WTC11 (cell line): ENCODE results near the gene TMED4. TPM values are rescaled to one million over a fixed set of nuclear protein-coding genes. Genes with fewer than 3 reads are reported as not detected.

Source experiments
- ATAC-seq: fragments of 200-7000 bp; cut with Tn5 transposase; 2 replicates; pipeline ENCODE4 v1.10.0; 2021; ENCODE audit warnings: mild to moderate bottlenecking, moderate library complexity
- CTCF ChIA-PET: fragments of 300-600 bp; sonication (Branson Sonifier 250); formaldehyde crosslinking; loops from one replicate; lab custom pipeline; 2021; ENCODE audit warnings: antibody characterized with exemption; lab: Charles Lee
- POLR2A ChIA-PET: fragments of 350-600 bp; sonication (Branson Sonifier 250); formaldehyde crosslinking; loops from one replicate; lab custom pipeline; 2021; ENCODE audit warnings: antibody characterized with exemption; lab: Charles Lee
- DNase-seq: peaks from one replicate; pipeline ENCODE4 v3.0.0; 2021; ENCODE audit warnings: low spot score
- H3K27ac Mint-ChIP-seq: 2 replicates; pipeline ENCODE4 v1.8.0; 2021; ENCODE audit warnings: mixed read lengths
- H3K27me3 Mint-ChIP-seq: 2 replicates; pipeline ENCODE4 v1.8.0; 2021; ENCODE audit warnings: low read depth, mild to moderate bottlenecking, moderate library complexity, mixed read lengths
- H3K36me3 Mint-ChIP-seq: 2 replicates; pipeline ENCODE4 v1.8.0; 2021; ENCODE audit warnings: mixed read lengths
- H3K4me1 Mint-ChIP-seq: 2 replicates; pipeline ENCODE4 v1.8.0; 2022; ENCODE audit warnings: mixed read lengths
- H3K4me3 Mint-ChIP-seq: 2 replicates; pipeline ENCODE4 v1.8.0; 2021; ENCODE audit warnings: mild to moderate bottlenecking, moderate library complexity, mixed read lengths
- H3K9me3 Mint-ChIP-seq: 2 replicates; pipeline ENCODE4 v1.8.0; 2021; ENCODE audit warnings: mixed read lengths
- ATF2 ChIP-seq: sonication (generic); formaldehyde crosslinking; IDR thresholded peaks from 2 replicates; pipeline ENCODE4 v1.8.1; 2022; ENCODE audit warnings: low read depth, missing genetic modification reagents, borderline replicate concordance
- ATF3 ChIP-seq: sonication (generic); formaldehyde crosslinking; conservative IDR thresholded peaks from 2 replicates; pipeline ENCODE4 v1.8.1; 2022; ENCODE audit warnings: mild to moderate bottlenecking, missing genetic modification reagents
- CREM ChIP-seq: sonication (generic); formaldehyde crosslinking; IDR thresholded peaks from 2 replicates; pipeline ENCODE4 v1.8.1; 2022; ENCODE audit warnings: mild to moderate bottlenecking, missing genetic modification reagents, moderate library complexity
- ESRRA ChIP-seq: sonication (generic); formaldehyde crosslinking; IDR thresholded peaks from 2 replicates; pipeline ENCODE4 v1.8.1; 2022; ENCODE audit warnings: mild to moderate bottlenecking, missing genetic modification reagents, borderline replicate concordance
- FOXJ3 ChIP-seq: sonication (generic); formaldehyde crosslinking; IDR thresholded peaks from 2 replicates; pipeline ENCODE4 v1.9.0; 2021; ENCODE audit warnings: missing genetic modification reagents, mild to moderate bottlenecking, borderline replicate concordance
- FOXP1 ChIP-seq: sonication (generic); formaldehyde crosslinking; IDR thresholded peaks from 2 replicates; pipeline ENCODE4 v1.8.0; 2022; ENCODE audit warnings: missing genetic modification reagents, mild to moderate bottlenecking, moderate library complexity, borderline replicate concordance
- HMGA2 ChIP-seq: fragments of 250-450 bp; sonication (Bioruptor Pico); IDR thresholded peaks from 2 replicates; pipeline ENCODE4 v1.4.0; 2021; ENCODE audit warnings: mild to moderate bottlenecking, moderate library complexity
- HMGXB4 ChIP-seq: sonication (generic); formaldehyde crosslinking; IDR thresholded peaks from 2 replicates; pipeline ENCODE4 v1.8.1; 2023; ENCODE audit warnings: mild to moderate bottlenecking, moderate library complexity, missing genetic modification reagents
- JAZF1 ChIP-seq: fragments of 250-450 bp; sonication (Bioruptor Pico); IDR thresholded peaks from 2 replicates; pipeline ENCODE4 v1.9.0; 2021; ENCODE audit warnings: moderate library complexity, mild to moderate bottlenecking, inconsistent platforms
- KAT7 ChIP-seq: sonication (generic); formaldehyde crosslinking; IDR thresholded peaks from 2 replicates; pipeline ENCODE4 v1.8.1; 2023; ENCODE audit warnings: missing genetic modification reagents, mild to moderate bottlenecking, borderline replicate concordance
- NR3C1 ChIP-seq: sonication (generic); formaldehyde crosslinking; conservative IDR thresholded peaks from 2 replicates; pipeline ENCODE4 v1.8.1; 2023; ENCODE audit warnings: low read depth, mild to moderate bottlenecking, missing genetic modification reagents
- PREB ChIP-seq: sonication (generic); formaldehyde crosslinking; IDR thresholded peaks from 2 replicates; pipeline ENCODE4 v1.8.1; 2022; ENCODE audit warnings: mild to moderate bottlenecking, missing genetic modification reagents, moderate library complexity, borderline replicate concordance
- SMAD4 ChIP-seq: sonication (generic); formaldehyde crosslinking; IDR thresholded peaks from 2 replicates; pipeline ENCODE4 v1.8.0; 2022; ENCODE audit warnings: mild to moderate bottlenecking, missing genetic modification reagents
- SOX15 ChIP-seq: fragments of 250-450 bp; sonication (Bioruptor Pico); IDR thresholded peaks from 2 replicates; pipeline ENCODE4 v1.9.0; 2021; ENCODE audit warnings: mild to moderate bottlenecking
- SP1 ChIP-seq: sonication (generic); formaldehyde crosslinking; conservative IDR thresholded peaks from 2 replicates; pipeline ENCODE4 v1.8.1; 2022; ENCODE audit warnings: missing genetic modification reagents
- ZNF121 ChIP-seq: sonication (generic); formaldehyde crosslinking; IDR thresholded peaks from 2 replicates; pipeline ENCODE4 v1.8.0; 2023; ENCODE audit warnings: missing genetic modification reagents
- ZNF219 ChIP-seq: sonication (generic); formaldehyde crosslinking; IDR thresholded peaks from 2 replicates; pipeline ENCODE4 v1.8.0; 2023; ENCODE audit warnings: missing genetic modification reagents, mild to moderate bottlenecking, borderline replicate concordance
- ZNF416 ChIP-seq: fragments of 250-450 bp; sonication (Bioruptor Pico); IDR thresholded peaks from 2 replicates; pipeline ENCODE4 v1.9.0; 2021; ENCODE audit warnings: mild to moderate bottlenecking, inconsistent platforms
- total RNA-seq: library from RNA; stranded (reverse); gene quantifications from 3 replicates; pipeline ENCODE4 v1.2.3, GENCODE V29; 2021
- TF ChIP-seq, protein P1 (sequence below): sonication (generic); formaldehyde crosslinking; IDR thresholded peaks from 2 replicates; pipeline ENCODE4 v1.8.1; 2022; ENCODE audit warnings: mild to moderate bottlenecking, moderate library complexity, missing genetic modification reagents
- TF ChIP-seq, protein P2 (sequence below): fragments of 250-450 bp; sonication (Bioruptor Pico); IDR thresholded peaks from 2 replicates; pipeline ENCODE4 v1.9.0; 2021; ENCODE audit warnings: moderate library complexity, mild to moderate bottlenecking, inconsistent platforms, borderline replicate concordance

Gene TMED4
- total RNA-seq, 1 experiment from 2014 or later: 58.6 TPM

DNA sequence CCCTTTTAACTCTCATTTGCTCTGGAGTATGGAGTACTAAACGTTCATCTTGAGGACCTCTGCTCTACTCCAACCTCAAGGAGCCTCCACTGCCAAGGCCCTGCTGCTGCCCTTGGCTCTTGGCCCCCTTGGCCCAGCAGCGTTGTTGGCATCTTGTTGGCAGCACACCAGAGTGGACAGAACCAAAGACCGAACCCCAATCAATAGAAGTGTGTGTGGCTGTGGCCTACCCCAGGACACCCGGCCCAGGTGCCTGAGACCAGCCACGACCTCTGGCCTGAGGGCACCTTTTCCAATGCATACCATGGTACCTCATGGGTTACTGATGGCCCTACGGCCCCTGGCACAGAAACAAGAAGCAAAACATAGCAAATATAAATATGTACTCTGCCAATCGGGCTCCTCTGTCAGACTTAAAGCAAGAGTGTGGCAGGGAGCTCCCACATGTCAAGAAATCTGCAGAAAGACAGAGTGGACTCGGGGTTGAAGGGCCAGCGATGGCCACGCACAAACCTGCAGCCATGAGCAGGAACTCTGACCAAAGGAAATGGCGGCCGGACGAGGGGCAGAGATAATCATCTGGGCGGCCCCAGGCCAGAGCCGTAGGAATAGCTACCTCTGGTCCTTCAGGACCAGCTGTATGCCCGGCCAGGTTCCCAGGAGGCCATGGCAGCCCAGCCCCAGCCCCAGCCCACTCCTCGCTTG, 43.8 kb downstream of the TMED4 start:
- ATAC-seq (no peak), DNase-seq (no peak)
- ChIA-PET POLR2A (no interaction called here), CTCF (interaction anchor here (1.2 to 1.7 kb wide), 2 partner anchors 27 kb away, joined by 4 read pairs; no protein-coding TSS in a partner anchor)
- H3K36me3 Mint-ChIP-seq: no peaks in the 10 kb centered on the region
- no peaks in the 10 kb centered on the region for H3K27me3 Mint-ChIP-seq
- no peaks in the 10 kb centered on the region for H3K9me3 Mint-ChIP-seq
- no peaks in the 10 kb centered on the region for H3K4me1 Mint-ChIP-seq
- no peak overlapping the region for H3K4me3 Mint-ChIP-seq
- TF ChIP-seq, protein P1, sequence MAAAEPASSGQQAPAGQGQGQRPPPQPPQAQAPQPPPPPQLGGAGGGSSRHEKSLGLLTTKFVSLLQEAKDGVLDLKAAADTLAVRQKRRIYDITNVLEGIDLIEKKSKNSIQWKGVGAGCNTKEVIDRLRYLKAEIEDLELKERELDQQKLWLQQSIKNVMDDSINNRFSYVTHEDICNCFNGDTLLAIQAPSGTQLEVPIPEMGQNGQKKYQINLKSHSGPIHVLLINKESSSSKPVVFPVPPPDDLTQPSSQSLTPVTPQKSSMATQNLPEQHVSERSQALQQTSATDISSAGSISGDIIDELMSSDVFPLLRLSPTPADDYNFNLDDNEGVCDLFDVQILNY (CRISPR knock-in tag): no peak
- no peak for TF ChIP-seq ZNF219
- no peak for TF ChIP-seq KAT7 (CRISPR knock-in tag)
- no peak for TF ChIP-seq SOX15 (CRISPR knock-in tag)
- TF ChIP-seq, all 79 proteins: peak for 0
- no peak overlapping the region for H3K27ac Mint-ChIP-seq

DNA sequence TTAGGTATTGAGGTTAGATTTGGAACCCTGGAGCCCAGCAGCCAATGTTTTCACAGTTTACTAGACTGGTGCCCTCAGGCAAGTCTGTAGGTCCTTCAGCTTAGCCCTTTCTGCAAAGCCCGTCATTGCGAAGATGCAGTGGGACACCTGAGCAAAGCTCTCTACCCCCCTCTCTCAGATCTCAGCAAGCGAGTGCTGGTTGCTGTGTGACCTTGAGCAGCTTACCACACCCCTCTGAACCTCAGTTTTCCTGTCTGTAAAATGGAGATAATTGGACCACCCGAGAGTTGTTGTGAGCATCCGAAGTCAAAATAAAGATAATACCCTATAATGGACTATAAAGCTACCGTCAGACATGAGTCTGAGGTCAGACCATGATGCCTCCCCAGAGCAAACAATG, 44.6 kb downstream of the TMED4 start:
- ChIA-PET POLR2A (no interaction called here), CTCF (interaction anchor here (0.6 to 1.7 kb wide), 3 partner anchors 28 to 99 kb away, joined by 4 read pairs; no protein-coding TSS in a partner anchor)

DNA sequence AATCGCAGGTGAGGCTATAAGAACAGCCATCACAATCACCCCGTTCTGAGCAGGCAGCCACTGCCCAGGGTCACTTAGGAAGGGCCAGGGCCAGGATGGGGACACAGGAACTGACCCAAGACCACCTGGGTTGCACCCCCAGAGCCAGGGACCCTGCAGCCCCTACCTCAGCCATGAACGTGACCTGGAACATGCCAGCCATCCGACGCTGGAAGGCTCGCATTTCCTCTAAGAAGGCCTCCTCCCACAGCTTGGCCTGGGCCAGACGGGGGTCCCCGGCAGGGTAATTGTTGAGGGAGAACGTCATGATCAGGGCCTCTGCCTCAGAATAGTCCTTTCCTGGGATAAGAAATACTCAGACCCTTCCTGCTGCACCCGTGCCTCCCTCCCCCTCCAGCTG, 45.9 kb downstream of the TMED4 start:
- H3K27ac Mint-ChIP-seq: no peak overlapping the region
- POLR2A ChIA-PET: no interaction called here
- DNase-seq: no peak
- no peaks in the 10 kb centered on the region for H3K4me1 Mint-ChIP-seq
- no peak overlapping the region for H3K4me3 Mint-ChIP-seq
- no peaks in the 10 kb centered on the region; the same call in 1 of the 2 replicates for H3K27me3 Mint-ChIP-seq
- no peaks in the 10 kb centered on the region for H3K9me3 Mint-ChIP-seq
- TF ChIP-seq ATF3 (CRISPR knock-in tag) (no peak), ZNF121 (CRISPR knock-in tag) (no peak), ATF2 (no peak), ZNF219 (no peak), JAZF1 (CRISPR knock-in tag) (no peak), HMGA2 (CRISPR knock-in tag) (no peak), ZNF416 (CRISPR knock-in tag) (no peak), SOX15 (CRISPR knock-in tag) (no peak), PREB (CRISPR knock-in tag) (no peak), FOXP1 (CRISPR knock-in tag) (no peak), ESRRA (CRISPR knock-in tag) (no peak), FOXJ3 (no peak), HMGXB4 (CRISPR knock-in tag) (no peak), SMAD4 (CRISPR knock-in tag) (no peak)
- TF ChIP-seq, protein P2, sequence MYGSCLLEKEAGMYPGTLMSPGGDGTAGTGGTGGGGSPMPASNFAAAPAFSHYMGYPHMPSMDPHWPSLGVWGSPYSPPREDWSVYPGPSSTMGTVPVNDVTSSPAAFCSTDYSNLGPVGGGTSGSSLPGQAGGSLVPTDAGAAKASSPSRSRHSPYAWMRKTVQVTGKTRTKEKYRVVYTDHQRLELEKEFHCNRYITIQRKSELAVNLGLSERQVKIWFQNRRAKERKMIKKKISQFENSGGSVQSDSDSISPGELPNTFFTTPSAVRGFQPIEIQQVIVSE (CRISPR knock-in tag): no peak
- TF ChIP-seq, all 79 proteins: peak for 0
- CTCF ChIA-PET: interaction anchor here (0.8 to 1.7 kb wide), 4 partner anchors 29 to 188 kb away, joined by 3 to 5 read pairs (median 4); partner anchors contain the start of gene DDX56
- H3K36me3 Mint-ChIP-seq: no peaks in the 10 kb centered on the region
- no peak for ATAC-seq

More for the DNA sequence above, 44.6 kb downstream of the TMED4 start:
- no peak for TF ChIP-seq CREM (CRISPR knock-in tag)
- no peak for TF ChIP-seq SP1 (CRISPR knock-in tag)
- no peak for TF ChIP-seq NR3C1 (CRISPR knock-in tag)
- no peak overlapping the region for H3K27ac Mint-ChIP-seq
- ATAC-seq (no peak), DNase-seq (no peak)
- no peaks in the 10 kb centered on the region for H3K9me3 Mint-ChIP-seq
- H3K4me1 Mint-ChIP-seq: no peaks in the 10 kb centered on the region
- no peak overlapping the region for H3K4me3 Mint-ChIP-seq
- no peaks in the 10 kb centered on the region for H3K36me3 Mint-ChIP-seq
- no peaks in the 10 kb centered on the region for H3K27me3 Mint-ChIP-seq
